Mammary epithelial cell (primary cell): ENCODE results near the gene ZNF281.

Source experiments
- EZH2 ChIP-seq: IDR thresholded peaks from 2 replicates; pipeline ENCODE4 v1.6.1; 2012; ENCODE audit warnings: low read length, inconsistent platforms, borderline replicate concordance
- TF ChIP-seq, protein P1 (sequence below), 2 donors: IDR thresholded peaks in 1 of 2; conservative IDR thresholded peaks in 1 of 2; 2 replicates each; pipeline ENCODE4 v1.5.1; 2011 to 2012; ENCODE audit warnings: inconsistent platforms in 2 of 2, low read length in 2 of 2, mild to moderate bottlenecking in 2 of 2, control low read depth in 1 of 2, low read depth in 1 of 2; ENCODE audit not compliant: insufficient read depth in 1 of 2; ENCODE audit errors: extremely low read depth in 1 of 2

- TF ChIP-seq, protein P1, sequence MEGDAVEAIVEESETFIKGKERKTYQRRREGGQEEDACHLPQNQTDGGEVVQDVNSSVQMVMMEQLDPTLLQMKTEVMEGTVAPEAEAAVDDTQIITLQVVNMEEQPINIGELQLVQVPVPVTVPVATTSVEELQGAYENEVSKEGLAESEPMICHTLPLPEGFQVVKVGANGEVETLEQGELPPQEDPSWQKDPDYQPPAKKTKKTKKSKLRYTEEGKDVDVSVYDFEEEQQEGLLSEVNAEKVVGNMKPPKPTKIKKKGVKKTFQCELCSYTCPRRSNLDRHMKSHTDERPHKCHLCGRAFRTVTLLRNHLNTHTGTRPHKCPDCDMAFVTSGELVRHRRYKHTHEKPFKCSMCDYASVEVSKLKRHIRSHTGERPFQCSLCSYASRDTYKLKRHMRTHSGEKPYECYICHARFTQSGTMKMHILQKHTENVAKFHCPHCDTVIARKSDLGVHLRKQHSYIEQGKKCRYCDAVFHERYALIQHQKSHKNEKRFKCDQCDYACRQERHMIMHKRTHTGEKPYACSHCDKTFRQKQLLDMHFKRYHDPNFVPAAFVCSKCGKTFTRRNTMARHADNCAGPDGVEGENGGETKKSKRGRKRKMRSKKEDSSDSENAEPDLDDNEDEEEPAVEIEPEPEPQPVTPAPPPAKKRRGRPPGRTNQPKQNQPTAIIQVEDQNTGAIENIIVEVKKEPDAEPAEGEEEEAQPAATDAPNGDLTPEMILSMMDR (conservative IDR thresholded peaks at IDR 0.05 in 1 of 2, IDR thresholded peaks at IDR 0.05 in 1 of 2; ENCODE audit: extremely low read depth in 1 of 2, insufficient read depth in 1 of 2, low read depth in 1 of 2, low read length in 2 of 2) = no peak
- TF ChIP-seq EZH2 = no peak
These were observed 554 bp downstream of the ZNF281 start for GRCh38 chr1:200409203-200409760.
